Measurements from ENCODE around the gene RPF1. TPM values are rescaled to one million over a fixed set of nuclear protein-coding genes. Genes with fewer than 3 reads are reported as not detected.
"Not testable (repeated sequence)": the region's sequence is repeated elsewhere in the genome, so short reads cannot be mapped to it uniquely, and the experiment has no call there.

The RPF1 gene
- total RNA-seq, 6 donors from 2014 or later = 12.2 to 46.4 (median 25.4) TPM

- 24 to 32% methylated on average over 4 of the region's 4 CpGs for WGBS, 2 donors
- TF ChIP-seq POLR2AphosphoS5 (IDR thresholded peaks at IDR 0.05) (no peak), CTCF (IDR thresholded peaks at IDR 0.05) (no peak), POLR2A (IDR thresholded peaks at IDR 0.05) (no peak), EP300 (IDR thresholded peaks at IDR 0.05) (no peak)
- DNase-seq = no peak
- H3K9me3 ChIP-seq = no peaks in the 10 kb centered on the region
- H3K36me3 ChIP-seq = no peaks in the 10 kb centered on the region
- H3K4me1 ChIP-seq = peaks cover 0 to 7% (median 4%) of the 10 kb centered on the region in 4 donors
- no peak overlapping the region for H3K4me3 ChIP-seq
- ATAC-seq (ENCODE audit: low FRiP score in 2 of 2) = no peak
- peak overlapping the region in 1 of 4 donors; percentile 44 for H3K27ac ChIP-seq
- no peaks in the 10 kb centered on the region for H3K27me3 ChIP-seq
Observed at GRCh38 chr1:84434801-84435549, 44.1 kb upstream of the RPF1 start.

- Histone ChIP-seq H3K4me3 (no peak overlapping the region), H3K36me3 (no peaks in the 10 kb centered on the region), H3K9me3 (no peaks in the 10 kb centered on the region), H3K4me1 (peaks cover 0 to 7% (median 4%) of the 10 kb centered on the region in 4 donors), H3K27me3 (no peaks in the 10 kb centered on the region), H3K27ac (peak overlapping the region in 3 of 4 donors; percentile 11 to 29 (median 14))
- TF ChIP-seq EP300 (IDR thresholded peaks at IDR 0.05) (no peak), POLR2A (IDR thresholded peaks at IDR 0.05) (no peak), CTCF (IDR thresholded peaks at IDR 0.05) (no peak), POLR2AphosphoS5 (IDR thresholded peaks at IDR 0.05) (no peak)
- no peak for DNase-seq
- WGBS, 2 donors = 54 to 58% methylated on average over 5 of the region's 5 CpGs
- ATAC-seq (ENCODE audit: low FRiP score in 2 of 2) = peak in 1 of 2 donors; percentile 52
Observed at GRCh38 chr1:84436876-84437655, 42.0 kb upstream of the RPF1 start.

GRCh38 chr1:84442256-84442655, 36.8 kb upstream of the RPF1 start:
- peak; percentile 76 to 95 for ATAC-seq (ENCODE audit: low FRiP score in 2 of 2)
- TF ChIP-seq CTCF (IDR thresholded peaks at IDR 0.05) (peak in 5 of 6 experiments; percentile 22 to 71 (median 65)), POLR2AphosphoS5 (IDR thresholded peaks at IDR 0.05) (no peak)

GRCh38 chr1:84442747-84443646, 36.1 kb upstream of the RPF1 start:
- ATAC-seq (ENCODE audit: low FRiP score in 2 of 2); H3K4me3 ChIP-seq; H3K9me3 ChIP-seq; H3K27me3 ChIP-seq; DNase-seq; H3K27ac ChIP-seq; H3K36me3 ChIP-seq: not testable (repeated sequence)
- peaks cover 0 to 10% (median 2%) of the 10 kb centered on the region in 4 donors for H3K4me1 ChIP-seq
- WGBS, 2 donors = 44 to 82% methylated on average over 1 to 7 of the region's 7 CpGs

More at GRCh38 chr1:84442256-84442655, 36.8 kb upstream of the RPF1 start:
- Histone ChIP-seq H3K4me1 (peaks cover 0 to 10% (median 2%) of the 10 kb centered on the region in 4 donors), H3K36me3 (no peaks in the 10 kb centered on the region), H3K4me3 (no peak overlapping the region), H3K27me3 (no peaks in the 10 kb centered on the region), H3K27ac (no peak overlapping the region), H3K9me3 (no peaks in the 10 kb centered on the region)
- 1 to 4% methylated on average over 2 of the region's 2 CpGs for WGBS, 2 donors
- DNase-seq = no peak

GRCh38 chr1:84448704-84449103, 30.4 kb upstream of the RPF1 start:
- H3K9me3 ChIP-seq; H3K4me3 ChIP-seq; H3K27ac ChIP-seq; H3K36me3 ChIP-seq; H3K27me3 ChIP-seq; DNase-seq; H3K4me1 ChIP-seq; ATAC-seq (ENCODE audit: low FRiP score in 2 of 2): not testable (repeated sequence)
- 91 to 95% methylated on average over 3 of the region's 3 CpGs for WGBS, 2 donors
